HepG2 (cell line): ENCODE data around the gene SSNA1. TPM values are rescaled to one million over a fixed set of nuclear protein-coding genes. Genes with fewer than 3 reads are reported as not detected.
A peak's percentile ranks its signal among the peaks of the same experiment; 100 is the strongest.

Source experiments
- ATAC-seq: fragments of 200-7000 bp; cut with Tn5 transposase; 3 replicates; pipeline ENCODE4 v1.9.1; 2020; ENCODE audit warnings: mild to moderate bottlenecking, moderate library complexity
- BruUV-seq: library from RNA; stranded (reverse); fragments of 400-500 nt; replicated peaks from 2 replicates; lab custom pipeline; 2021; lab: Mats Ljungman, UMichigan
- CTCF ChIA-PET: fragments of 300-600 bp; formaldehyde crosslinking; extraction: SDS; loops from one replicate; lab custom pipeline; 2021; ENCODE audit warnings: low total read pairs, inconsistent platforms, low intra/inter-chr PET ratio; lab: Yijun Ruan, JAX
- POLR2A ChIA-PET: fragments of 350-600 bp; sonication (Branson Sonifier 250); formaldehyde crosslinking; loops from one replicate; lab custom pipeline; 2020; ENCODE audit warnings: antibody characterized with exemption, inconsistent platforms; lab: Yijun Ruan, JAX
- DNase-seq: peaks from one replicate; pipeline ENCODE4 v3.0.0-alpha.2; 2015; ENCODE audit warnings: low spot score
- FAIRE-seq: peaks from 3 replicates; lab custom pipeline; 2011; peaks lifted over from hg19 to GRCh38; lab: Jason Lieb, UNC
- H2AFZ ChIP-seq: one replicate; pipeline ENCODE4 v1.6.1; 2011; ENCODE audit warnings: low read length, inconsistent platforms
- H3K27ac ChIP-seq: fragments of 300-600 bp; 3 replicates; pipeline ENCODE4 v1.8.0; 2011; ENCODE audit warnings: mixed run types, mild to moderate bottlenecking, mixed read lengths, low read length, inconsistent platforms; ENCODE audit not compliant: insufficient read depth; ENCODE audit errors: extremely low read length
- H3K27me3 ChIP-seq, 2 experiments: fragments of 200-600 bp in 1 of 2; 2 replicates in 1 of 2; 3 replicates in 1 of 2; pipeline versions ENCODE4 v1.6.0 to v1.8.0; 2011; ENCODE audit warnings: low read length in 2 of 2, mild to moderate bottlenecking in 2 of 2, moderate library complexity in 2 of 2, inconsistent platforms in 1 of 2; ENCODE audit not compliant: insufficient read depth in 2 of 2, control insufficient read depth in 1 of 2
- H3K36me3 ChIP-seq, 2 experiments: fragments of 200-600 bp in 1 of 2; replicated peaks in 1 of 2; 2 replicates in 1 of 2; 3 replicates in 1 of 2; pipeline versions ENCODE4 v1.5.1 to v1.8.0; 2011; ENCODE audit warnings: low read length in 2 of 2, inconsistent platforms in 1 of 2; ENCODE audit not compliant: insufficient read depth in 2 of 2, control insufficient read depth in 1 of 2
- H3K4me1 ChIP-seq: 2 replicates; pipeline ENCODE4 v1.5.1; 2012; ENCODE audit warnings: low read length, inconsistent platforms; ENCODE audit not compliant: insufficient read depth
- H3K4me2 ChIP-seq: 2 replicates; pipeline ENCODE4 v1.6.0; 2011; ENCODE audit warnings: low read depth, low read length, inconsistent platforms
- H3K4me3 ChIP-seq, 3 experiments: fragments of 200-600 bp in 1 of 3; sonication (generic), shearing (Covaris generic) in 1 of 3; replicated peaks in 1 of 3; 2 replicates each; pipeline ENCODE4 v1.5.1; 2011 to 2016; ENCODE audit warnings: low read length in 3 of 3, inconsistent platforms in 2 of 3, low read depth in 2 of 3, mild to moderate bottlenecking in 2 of 3, control low read depth in 1 of 3, mixed read lengths in 1 of 3; ENCODE audit not compliant: insufficient read depth in 1 of 3
- H3K79me2 ChIP-seq: one replicate; pipeline ENCODE4 v1.6.1; 2011; ENCODE audit warnings: low read length, inconsistent platforms; ENCODE audit not compliant: insufficient read depth
- H3K9ac ChIP-seq: 2 replicates; pipeline ENCODE4 v1.6.0; 2011; ENCODE audit warnings: mild to moderate bottlenecking, low read depth, low read length, inconsistent platforms; ENCODE audit not compliant: insufficient read depth
- H3K9me3 ChIP-seq: 2 replicates; pipeline ENCODE4 v1.5.1; 2012; ENCODE audit warnings: mild to moderate bottlenecking, low read length
- H4K20me1 ChIP-seq: 2 replicates; pipeline ENCODE4 v1.6.0; 2011; ENCODE audit warnings: inconsistent platforms, mild to moderate bottlenecking, low read length, moderate library complexity; ENCODE audit not compliant: insufficient read depth
- AGO2 ChIP-seq: fragments of 200-400 bp; formaldehyde crosslinking; optimal IDR thresholded peaks from 2 replicates; pipeline ENCODE3; 2017; ENCODE audit warnings: mild to moderate bottlenecking, low read depth, low read length, moderate library complexity
- ARID4A ChIP-seq: sonication (generic); formaldehyde crosslinking; IDR thresholded peaks from 2 replicates; pipeline ENCODE4 v1.5.0; 2020; ENCODE audit warnings: mild to moderate bottlenecking, missing genetic modification reagents, borderline replicate concordance
- CTCF ChIP-seq: sonication (generic); formaldehyde crosslinking; IDR thresholded peaks from 2 replicates; pipeline ENCODE4 v1.5.0; 2020; ENCODE audit warnings: mild to moderate bottlenecking, missing genetic modification reagents, moderate library complexity
- ERF ChIP-seq: IDR thresholded peaks from 2 replicates; pipeline ENCODE4 v1.6.1; 2018; ENCODE audit warnings: missing biosample characterization, missing genetic modification reagents
- FOXP4 ChIP-seq: sonication (generic); formaldehyde crosslinking; IDR thresholded peaks from 2 replicates; pipeline ENCODE4 v1.4.0; 2020; ENCODE audit warnings: missing genetic modification reagents
- KDM2A ChIP-seq: sonication (generic); formaldehyde crosslinking; IDR thresholded peaks from 2 replicates; pipeline ENCODE4 v1.4.0; 2020; ENCODE audit warnings: low read depth, missing genetic modification reagents, borderline replicate concordance
- SOX6 ChIP-seq, 2 experiments: fragments of 450-650 bp in 1 of 2; sonication (generic) in 1 of 2; formaldehyde crosslinking in 1 of 2; IDR thresholded peaks; 2 replicates each; pipeline versions ENCODE4 v1.4.0 to v1.6.1; 2017 to 2020; ENCODE audit warnings: antibody characterized with exemption in 1 of 2, mild to moderate bottlenecking in 1 of 2, missing genetic modification reagents in 1 of 2
- SUZ12 ChIP-seq: fragments of 150-350 bp; IDR thresholded peaks from 2 replicates; pipeline ENCODE4 v1.6.1; 2014; ENCODE audit warnings: low read depth, low read length
- ZNF580 ChIP-seq: IDR thresholded peaks from 2 replicates; pipeline ENCODE4 v1.6.1; 2016; ENCODE audit warnings: low read depth, borderline replicate concordance
- ZNF782 ChIP-seq: sonication (generic); formaldehyde crosslinking; IDR thresholded peaks from 2 replicates; pipeline ENCODE4 v1.4.0; 2020; ENCODE audit warnings: missing genetic modification reagents, mild to moderate bottlenecking, borderline replicate concordance
- ZSCAN22 ChIP-seq: sonication (generic); formaldehyde crosslinking; IDR thresholded peaks from 2 replicates; pipeline ENCODE4 v1.4.0; 2020; ENCODE audit warnings: mild to moderate bottlenecking, missing genetic modification reagents
- WGBS: methylation state at CpG from one replicate; pipeline ENCODE4 v1.1.6; 2017; ENCODE audit warnings: low lambda C conversion rate; 5-methylcytosine and 5-hydroxymethylcytosine counted together
- in situ Hi-C: cut with HindIII; loops from 2 replicates; pipeline ENCODE4 v1.10.0; 2017; ENCODE audit warnings: low pct_unique_long_range_greater_than_20kb; ENCODE audit not compliant: extremely low pct_ligation_motif_present
- intact Hi-C: fragments of 100-400 bp; cut with micrococcal nuclease; formaldehyde crosslinking; loops from one replicate; pipeline ENCODE4 v1.10.0; 2022; ENCODE audit not compliant: unreplicated experiment
- polyA plus RNA-seq, 8 experiments: library from polyadenylated mRNA; depleted of rRNA in 3 of 8; stranded (reverse) in 7 of 8; unstranded in 1 of 8; fragments of >200 nt; fragmentation: Illumina TruSeq in 4 of 8; extraction: Trizol in 4 of 8; gene quantifications; 2 replicates each; pipeline versions ENCODE4 v1.2.1 to v1.2.3, GENCODE V29; 2011 to 2016; ENCODE audit warnings: low read depth in 4 of 8, missing spikeins in 1 of 8, mixed read lengths in 1 of 8; ENCODE audit not compliant: insufficient read depth in 1 of 8
- total RNA-seq, 5 experiments: library from RNA; depleted of rRNA; stranded (reverse); fragments of >200 nt; fragmentation: Illumina TruSeq; extraction: Trizol; gene quantifications; 2 replicates each; pipeline ENCODE4 v1.2.3, GENCODE V29; 2016; ENCODE audit warnings: low read depth in 1 of 5

Gene SSNA1
- total and polyA plus RNA-seq, 2 of the 13 experiments (the other 11 are each of a cell fraction or from before 2014, with no cell fraction given), result 35.9 to 49.4 TPM

GRCh38 chr9:137237759-137238726 is 49.6 kb downstream of the SSNA1 start:
- H2AFZ ChIP-seq, result no peak overlapping the region
- H3K9ac ChIP-seq, result peak overlapping the region; percentile 41; the same call in 1 of the 2 replicates
- WGBS, result 96% methylated on average over 3 of the region's 13 CpGs
- DNase-seq, result no peak
- peaks cover 59% of the 10 kb centered on the region for H3K4me1 ChIP-seq
- H3K4me3 ChIP-seq, result peak overlapping the region in 1 of 3 experiments; percentile 37; a peak in 1 of 6 replicates
- H3K27ac ChIP-seq, result peak overlapping the region; percentile 39
- in situ Hi-C loops (no loop called here), intact Hi-C loops (loop anchor here (2.0 kb wide), 1 partner anchor 15 kb away; the partner anchor contains the start of gene RNF208)
- no peaks in the 10 kb centered on the region for H3K9me3 ChIP-seq
- H3K79me2 ChIP-seq, result peaks cover 31% of the 10 kb centered on the region
- BruUV-seq, result no TSS peak
- peaks cover 3 to 13% of the 10 kb centered on the region in 2 experiments; a peak in 3 of 5 replicates for H3K36me3 ChIP-seq
- peaks cover 15% of the 10 kb centered on the region for H4K20me1 ChIP-seq
- H3K27me3 ChIP-seq, result no peaks in the 10 kb centered on the region
- no peak for ATAC-seq
- H3K4me2 ChIP-seq, result peak overlapping the region; percentile 85
- FAIRE-seq, result peak; percentile 26
- ChIA-PET POLR2A (interaction anchor here (0.8 to 7.4 kb wide), 5 partner anchors 8 to 87 kb away, joined by 3 to 78 read pairs (median 5); partner anchors contain the start of genes TOR4A and TPRN), CTCF (no interaction called here)
- TF ChIP-seq SUZ12 (no peak), ERF (CRISPR knock-in tag) (0 out of 2 replicates have a peak, but pooled peaks have one; percentile 23), CTCF (CRISPR knock-in tag) (0 out of 2 replicates have a peak, but pooled peaks have one; percentile 10), AGO2 (peak; percentile 62), FOXP4 (CRISPR knock-in tag) (no peak), SOX6 (IDR thresholded peaks at IDR 0.05) (no peak), SOX6 (CRISPR knock-in tag; IDR thresholded peaks at IDR 0.05) (no peak), ZNF580 (CRISPR knock-in tag) (no peak), ZNF782 (CRISPR knock-in tag) (no peak), KDM2A (CRISPR knock-in tag) (peak; percentile 12; the same call in 1 of the 2 replicates), ARID4A (no peak; the same call in 1 of the 2 replicates), ZSCAN22 (no peak)
